GM12878 (cell line): ENCODE data around the gene F10. TPM values are rescaled to one million over a fixed set of nuclear protein-coding genes. Genes with fewer than 3 reads are reported as not detected.

Source experiments
- BCLAF1 ChIP-seq: fragments of 450-650 bp; IDR thresholded peaks from 2 replicates; pipeline ENCODE4 v1.6.1; 2017; ENCODE audit warnings: antibody characterized with exemption, mild to moderate bottlenecking, moderate library complexity
- BMI1 ChIP-seq: fragments of 450-650 bp; IDR thresholded peaks from 2 replicates; pipeline ENCODE4 v1.6.1; 2016; ENCODE audit warnings: mild to moderate bottlenecking, moderate library complexity, borderline replicate concordance
- BRCA1 ChIP-seq: IDR thresholded peaks from 2 replicates; pipeline ENCODE4 v1.6.1; 2011; ENCODE audit warnings: low read depth, low read length, improper control_type of control experiment
- CBFB ChIP-seq: IDR thresholded peaks from 2 replicates; pipeline ENCODE4 v1.6.1; 2016; ENCODE audit warnings: antibody characterized with exemption, low read depth
- CBX5 ChIP-seq: sonication (generic); IDR thresholded peaks from 2 replicates; pipeline ENCODE4 v1.6.1; 2016; ENCODE audit warnings: low read depth, moderate library complexity, mild to moderate bottlenecking, inconsistent platforms
- E2F8 ChIP-seq: fragments of 450-650 bp; IDR thresholded peaks from 2 replicates; pipeline ENCODE4 v1.6.1; 2018; ENCODE audit warnings: mild to moderate bottlenecking, low read depth, moderate library complexity; ENCODE audit not compliant: partially characterized antibody
- E4F1 ChIP-seq: fragments of 450-650 bp; IDR thresholded peaks from 2 replicates; pipeline ENCODE4 v1.6.1; 2018; ENCODE audit warnings: borderline replicate concordance, mild to moderate bottlenecking; ENCODE audit not compliant: partially characterized antibody
- EZH2 ChIP-seq: IDR thresholded peaks from 2 replicates; pipeline ENCODE4 v1.6.1; 2012; ENCODE audit warnings: low read depth, mild to moderate bottlenecking, control low read depth, inconsistent platforms, low read length, borderline replicate concordance; ENCODE audit not compliant: control insufficient read depth
- FOXK2 ChIP-seq: fragments of 450-650 bp; IDR thresholded peaks from 2 replicates; pipeline ENCODE4 v1.6.1; 2017; ENCODE audit warnings: mild to moderate bottlenecking, moderate library complexity
- IKZF1 ChIP-seq: fragments of 450-650 bp; conservative IDR thresholded peaks from 2 replicates; pipeline ENCODE4 v1.6.1; 2017; ENCODE audit warnings: antibody characterized with exemption, mild to moderate bottlenecking
- IRF5 ChIP-seq: fragments of 450-650 bp; IDR thresholded peaks from 2 replicates; pipeline ENCODE4 v1.6.1; 2017; ENCODE audit warnings: borderline replicate concordance
- MAX ChIP-seq: IDR thresholded peaks from 2 replicates; pipeline ENCODE4 v1.6.1; 2012; ENCODE audit warnings: low read depth, low read length, improper control_type of control experiment
- NFIC ChIP-seq: IDR thresholded peaks from 2 replicates; pipeline ENCODE4 v1.6.1; 2012; ENCODE audit warnings: low read depth, mild to moderate bottlenecking, inconsistent platforms, low read length, moderate library complexity
- NR2C2 ChIP-seq: IDR thresholded peaks from 2 replicates; pipeline ENCODE4 v1.6.1; 2011; ENCODE audit warnings: borderline replicate concordance, low read depth; ENCODE audit not compliant: control insufficient read depth, insufficient read length
- PAX5 ChIP-seq: IDR thresholded peaks from 2 replicates; pipeline ENCODE4 v1.6.1; 2011; ENCODE audit warnings: low read depth, low read length, borderline replicate concordance
- PAX8 ChIP-seq: fragments of 450-650 bp; IDR thresholded peaks from 2 replicates; pipeline ENCODE4 v1.6.1; 2017; ENCODE audit warnings: mild to moderate bottlenecking, moderate library complexity
- POLR2A ChIP-seq: IDR thresholded peaks from 2 replicates; pipeline ENCODE4 v1.6.1; 2011; ENCODE audit warnings: low read depth, mild to moderate bottlenecking, low read length
- STAT3 ChIP-seq: IDR thresholded peaks from 2 replicates; pipeline ENCODE4 v1.6.1; 2011; ENCODE audit warnings: low read depth, low read length, improper control_type of control experiment
- YY1 ChIP-seq: IDR thresholded peaks from 2 replicates; pipeline ENCODE4 v1.6.1; 2011; ENCODE audit warnings: low read depth, mild to moderate bottlenecking, low read length
- polyA plus RNA-seq, 11 experiments: library from polyadenylated mRNA; depleted of rRNA in 4 of 11; unstranded in 6 of 11; stranded (reverse) in 5 of 11; fragments of >200 nt; fragmentation: Nextera tagmentation in 4 of 11; fragmentation: Illumina TruSeq in 1 of 11; extraction: Ambion mirVana in 4 of 11; extraction: Trizol in 1 of 11; gene quantifications; 1 replicate in 1 of 11; 2 replicates in 10 of 11; pipeline versions ENCODE4 v1.2.1 to v1.2.3, GENCODE V29; 2011 to 2016; ENCODE audit warnings: inconsistent platforms in 2 of 11, missing spikeins in 2 of 11, low read depth in 1 of 11
- total RNA-seq, 4 experiments: library from RNA; depleted of rRNA in 3 of 4; stranded (reverse); fragments of >200 nt in 3 of 4; fragmentation: Illumina TruSeq in 1 of 4; extraction: Trizol in 1 of 4; gene quantifications; 2 replicates each; pipeline versions ENCODE4 v1.2.1 to v1.2.3, GENCODE V29; 2013 to 2021

Gene F10
- total and polyA plus RNA-seq, 10 of the 15 experiments (the other 5 are each of a cell fraction or from before 2014, with no cell fraction given), result not detected

GRCh38 chr13:113186061-113186900, 63.7 kb downstream of the F10 start (continued):
- no peak for TF ChIP-seq E4F1
- TF ChIP-seq EZH2, result no peak
- no peak for TF ChIP-seq IRF5
- no peak for TF ChIP-seq CBX5
- TF ChIP-seq POLR2A, result no peak
- TF ChIP-seq NR2C2, result no peak
- no peak for TF ChIP-seq BRCA1
- TF ChIP-seq STAT3, result no peak
- TF ChIP-seq FOXK2, result no peak
- TF ChIP-seq CBFB, result peak; percentile 66; the same call in 1 of the 2 replicates
- TF ChIP-seq BCLAF1, result no peak
- no peak for TF ChIP-seq YY1
- TF ChIP-seq E2F8, result no peak
- peak; percentile 27; the same call in 1 of the 2 replicates for TF ChIP-seq PAX5
- no peak for TF ChIP-seq BMI1
- TF ChIP-seq PAX8, result no peak
- TF ChIP-seq MAX, result no peak
- TF ChIP-seq IKZF1, result peak; percentile 45; the same call in 1 of the 2 replicates
- peak; percentile 43; the same call in 1 of the 2 replicates for TF ChIP-seq NFIC
